Endothelial cell (in vitro differentiated cells): ENCODE results near the gene MYO16. TPM values are rescaled to one million over a fixed set of nuclear protein-coding genes. Genes with fewer than 3 reads are reported as not detected.

Experiments used
- DNase-seq: peaks from one replicate; pipeline ENCODE4 v3.0.0; 2021; ENCODE audit warnings: low spot score
- H3K27ac Mint-ChIP-seq: one replicate; pipeline ENCODE4 v1.8.0; 2021; ENCODE audit warnings: mixed read lengths, inconsistent platforms; ENCODE audit not compliant: unreplicated experiment
- H3K27me3 Mint-ChIP-seq: one replicate; pipeline ENCODE4 v1.8.0; 2021; ENCODE audit warnings: mild to moderate bottlenecking, moderate library complexity, mixed read lengths, inconsistent platforms; ENCODE audit not compliant: unreplicated experiment
- H3K36me3 Mint-ChIP-seq: one replicate; pipeline ENCODE4 v1.8.0; 2021; ENCODE audit warnings: mild to moderate bottlenecking, low read depth, mixed read lengths, inconsistent platforms; ENCODE audit not compliant: unreplicated experiment
- H3K4me1 Mint-ChIP-seq: one replicate; pipeline ENCODE4 v1.8.0; 2021; ENCODE audit warnings: mild to moderate bottlenecking, mixed read lengths, inconsistent platforms; ENCODE audit not compliant: unreplicated experiment
- H3K4me3 Mint-ChIP-seq: one replicate; pipeline ENCODE4 v1.8.0; 2021; ENCODE audit warnings: mild to moderate bottlenecking, mixed read lengths, inconsistent platforms; ENCODE audit not compliant: unreplicated experiment
- H3K9me3 Mint-ChIP-seq: one replicate; pipeline ENCODE4 v1.8.0; 2021; ENCODE audit warnings: mixed read lengths, inconsistent platforms; ENCODE audit not compliant: unreplicated experiment
- CTCF ChIP-seq: fragments of 200-600 bp; sonication (generic); IDR thresholded peaks from one replicate; pipeline ENCODE4 v1.5.0; 2021; ENCODE audit warnings: antibody characterized with exemption; ENCODE audit not compliant: unreplicated experiment
- total RNA-seq: library from RNA; stranded (reverse); fragmentation: NEBNext Ultra II Directional; extraction: Animal tissue kit (Norgen Biotek cat#: 25700); gene quantifications from one replicate; pipeline ENCODE4 v1.2.1, GENCODE V29; 2021; ENCODE audit not compliant: unreplicated experiment

Gene MYO16
- total RNA-seq, 1 donor from 2014 or later, result 1.4 TPM

- H3K27ac Mint-ChIP-seq, result no peak overlapping the region
- DNase-seq, result no peak
Observed at GRCh38 chr13:109009756-109010155, 380.3 kb downstream of the MYO16 start.

DNA sequence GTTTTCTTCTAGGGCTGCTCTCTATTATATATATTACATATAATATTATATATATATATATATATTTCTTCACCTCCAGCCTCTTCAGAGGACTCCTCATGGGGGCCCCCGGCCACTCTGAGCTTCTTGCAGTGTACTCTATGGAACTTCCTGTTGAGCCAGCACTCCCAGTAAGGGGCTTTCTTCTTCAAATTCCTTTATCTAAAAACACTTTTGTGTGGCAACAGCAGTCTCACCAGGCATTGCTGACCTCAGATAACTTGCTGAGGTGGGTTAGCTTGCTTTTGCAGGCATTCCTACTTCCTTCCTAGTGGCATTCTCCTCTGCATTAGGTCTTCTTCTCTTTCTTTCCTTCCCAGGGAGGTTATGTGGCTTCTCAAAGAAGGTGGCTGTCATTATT lies 381.5 kb downstream of the MYO16 start:
- peak; percentile 13 for DNase-seq
- Mint-ChIP-seq H3K4me3 (no peak overlapping the region), H3K36me3 (no peaks in the 10 kb centered on the region), H3K9me3 (no peaks in the 10 kb centered on the region), H3K4me1 (peaks cover 11% of the 10 kb centered on the region), H3K27me3 (no peaks in the 10 kb centered on the region), H3K27ac (peak overlapping the region; percentile 80)
- TF ChIP-seq CTCF, result no peak

More at GRCh38 chr13:109009756-109010155, 380.3 kb downstream of the MYO16 start:
- H3K4me3 Mint-ChIP-seq, result no peak overlapping the region
- TF ChIP-seq CTCF, result no peak
- H3K36me3 Mint-ChIP-seq, result no peaks in the 10 kb centered on the region
- H3K4me1 Mint-ChIP-seq, result peaks cover 11% of the 10 kb centered on the region
- H3K27me3 Mint-ChIP-seq, result no peaks in the 10 kb centered on the region
- no peaks in the 10 kb centered on the region for H3K9me3 Mint-ChIP-seq

GRCh38 chr13:109012115-109012514 lies 382.7 kb downstream of the MYO16 start:
- Mint-ChIP-seq H3K4me3 (no peak overlapping the region), H3K27ac (no peak overlapping the region), H3K36me3 (no peaks in the 10 kb centered on the region), H3K9me3 (no peaks in the 10 kb centered on the region), H3K4me1 (peaks cover 11% of the 10 kb centered on the region), H3K27me3 (no peaks in the 10 kb centered on the region)
- DNase-seq, result no peak
- no peak for TF ChIP-seq CTCF

DNA sequence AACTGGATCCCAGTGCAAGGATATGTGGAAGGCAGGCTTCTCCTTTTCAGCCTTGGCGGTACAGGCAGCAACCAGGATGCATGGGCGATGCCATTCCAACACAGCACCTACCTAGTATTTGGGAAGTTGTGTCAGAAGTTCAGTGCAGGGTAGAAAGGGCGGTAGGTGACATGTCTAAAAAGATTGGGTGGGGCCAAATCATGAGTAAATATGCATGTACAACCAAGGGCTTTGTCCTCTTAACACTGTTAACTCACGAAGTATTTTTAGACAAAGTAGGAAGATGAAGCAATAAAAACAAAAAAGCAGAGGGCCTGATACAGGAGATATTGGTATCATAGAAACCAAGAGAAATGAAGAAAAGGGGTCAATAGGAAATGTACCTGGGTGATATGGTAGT lies 392.1 kb downstream of the MYO16 start:
- Mint-ChIP-seq H3K9me3 (no peaks in the 10 kb centered on the region), H3K4me1 (no peaks in the 10 kb centered on the region), H3K36me3 (no peaks in the 10 kb centered on the region), H3K27ac (no peak overlapping the region), H3K27me3 (no peaks in the 10 kb centered on the region), H3K4me3 (no peak overlapping the region)
- DNase-seq, result no peak
- TF ChIP-seq CTCF, result no peak

- TF ChIP-seq CTCF, result no peak
- Mint-ChIP-seq H3K36me3 (no peaks in the 10 kb centered on the region), H3K4me1 (no peaks in the 10 kb centered on the region), H3K4me3 (no peak overlapping the region), H3K27ac (no peak overlapping the region), H3K27me3 (no peaks in the 10 kb centered on the region), H3K9me3 (no peaks in the 10 kb centered on the region)
- no peak for DNase-seq
Observed at GRCh38 chr13:109024611-109025010, 395.2 kb downstream of the MYO16 start.
